Fibroblast of skin of right quadriceps (primary cell): ENCODE data around the gene TEP1.
"Not testable (repeated sequence)": the region's sequence is repeated elsewhere in the genome, so short reads cannot be mapped to it uniquely, and the experiment has no call there.

Experiments used
- DNase-seq: peaks from one replicate; pipeline ENCODE4 v3.0.0-alpha.2; 2013

The TEP1 gene

DNA sequence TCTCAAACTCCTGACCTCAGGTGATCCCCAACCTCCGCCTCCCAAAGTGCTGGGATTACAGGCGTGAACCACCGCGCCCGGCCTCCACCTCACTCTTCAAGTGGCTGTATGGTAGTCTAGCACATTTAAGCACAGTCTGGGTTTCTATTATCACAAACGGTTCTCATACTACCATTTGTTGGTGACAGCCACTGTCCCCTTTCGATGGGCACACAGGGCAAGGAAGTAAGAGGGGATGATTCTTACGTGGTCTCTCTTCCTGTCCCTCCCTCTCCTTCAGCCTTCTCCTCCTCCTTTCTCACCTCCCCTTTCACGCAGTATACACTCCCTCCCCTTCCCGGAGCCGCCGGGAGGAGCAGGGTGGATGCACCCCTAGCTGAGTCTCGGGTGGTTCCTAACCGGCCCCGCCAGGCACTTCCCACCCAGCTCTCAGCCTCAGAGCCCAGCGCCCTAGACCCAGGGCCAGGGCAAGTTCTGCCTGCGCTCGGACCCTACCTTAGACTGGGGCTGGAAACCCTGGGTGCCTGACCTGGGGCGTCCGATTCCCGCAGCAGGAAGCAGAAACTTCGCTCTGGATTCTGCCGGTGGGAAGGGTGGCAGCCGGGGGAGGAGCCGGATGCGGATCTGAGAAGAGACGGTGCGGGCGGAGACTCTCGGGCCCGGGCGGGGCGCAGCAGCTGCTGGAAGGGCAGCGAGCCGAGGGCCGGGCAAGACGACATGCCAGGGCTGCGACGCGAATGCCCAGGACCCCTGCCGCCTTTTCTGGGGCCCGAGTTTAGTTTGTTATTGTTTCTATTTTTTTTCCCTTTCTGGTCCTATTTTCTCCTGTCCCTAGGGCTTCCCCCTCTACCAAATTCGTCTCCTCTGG is at the start of gene TEP1:
TEP1 (minus strand) TSS at position 626 of the 868 bp plus-strand sequence. CDS start 5,062 bp downstream, outside the sequence.
- peak; percentile 81 for DNase-seq

DNA sequence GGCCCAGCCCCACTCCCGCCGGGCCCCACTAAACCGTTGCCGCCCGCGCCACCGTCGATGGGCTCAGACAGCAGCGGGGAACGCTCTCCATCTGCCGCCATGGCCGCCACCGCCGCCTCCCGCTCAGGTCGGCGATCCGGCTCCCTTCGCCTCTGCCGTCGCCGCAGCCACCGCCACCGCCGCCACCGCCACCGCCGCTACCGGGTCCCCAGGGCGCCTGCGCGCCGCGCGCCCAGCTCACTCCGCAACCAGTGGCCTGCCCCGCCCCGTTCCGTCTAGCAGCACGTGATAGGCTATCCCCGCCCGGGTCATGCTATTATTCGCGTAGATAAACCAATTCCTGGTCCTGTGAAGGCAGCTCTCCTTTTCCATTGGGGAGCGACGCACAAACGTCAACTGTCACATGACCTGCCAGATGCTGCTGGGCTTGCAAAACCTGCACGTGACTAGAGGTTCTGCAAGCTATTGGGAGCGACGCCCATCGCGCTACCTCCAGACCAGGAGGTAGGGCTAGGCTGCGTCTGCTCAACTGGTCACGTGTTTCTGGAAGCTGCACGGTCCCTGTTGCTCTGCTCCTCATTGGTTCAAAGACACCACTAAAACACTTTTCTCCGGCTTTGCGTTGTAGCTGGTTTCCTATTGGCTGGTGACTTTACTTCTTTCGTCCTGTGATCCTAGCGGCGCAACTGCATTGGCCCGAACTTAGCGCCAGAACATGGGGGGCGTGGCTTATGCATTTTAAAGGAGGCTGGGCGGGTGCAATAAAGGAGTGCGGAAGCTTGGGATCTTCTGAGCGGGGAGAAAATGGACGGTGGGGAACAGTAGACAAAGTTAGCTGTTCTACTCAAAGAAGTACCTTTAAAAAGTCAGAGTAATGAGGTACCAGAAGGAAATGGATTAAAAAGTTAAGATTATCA is 48.2 kb upstream of the TEP1 start, which contains the start of gene PIP4P1:
PIP4P1 (minus strand) TSS at position 210 of the 917 bp plus-strand sequence; CDS start at position 101, 109 bp downstream.
- DNase-seq = peak; percentile 100

GRCh38 chr14:20460458-20461224 is 47.3 kb upstream of the TEP1 start:
- no peak for DNase-seq

GRCh38 chr14:20458031-20458789 is 44.9 kb upstream of the TEP1 start:
- DNase-seq = no peak

GRCh38 chr14:20456971-20457370 is 43.7 kb upstream of the TEP1 start:
- DNase-seq = no peak

DNA sequence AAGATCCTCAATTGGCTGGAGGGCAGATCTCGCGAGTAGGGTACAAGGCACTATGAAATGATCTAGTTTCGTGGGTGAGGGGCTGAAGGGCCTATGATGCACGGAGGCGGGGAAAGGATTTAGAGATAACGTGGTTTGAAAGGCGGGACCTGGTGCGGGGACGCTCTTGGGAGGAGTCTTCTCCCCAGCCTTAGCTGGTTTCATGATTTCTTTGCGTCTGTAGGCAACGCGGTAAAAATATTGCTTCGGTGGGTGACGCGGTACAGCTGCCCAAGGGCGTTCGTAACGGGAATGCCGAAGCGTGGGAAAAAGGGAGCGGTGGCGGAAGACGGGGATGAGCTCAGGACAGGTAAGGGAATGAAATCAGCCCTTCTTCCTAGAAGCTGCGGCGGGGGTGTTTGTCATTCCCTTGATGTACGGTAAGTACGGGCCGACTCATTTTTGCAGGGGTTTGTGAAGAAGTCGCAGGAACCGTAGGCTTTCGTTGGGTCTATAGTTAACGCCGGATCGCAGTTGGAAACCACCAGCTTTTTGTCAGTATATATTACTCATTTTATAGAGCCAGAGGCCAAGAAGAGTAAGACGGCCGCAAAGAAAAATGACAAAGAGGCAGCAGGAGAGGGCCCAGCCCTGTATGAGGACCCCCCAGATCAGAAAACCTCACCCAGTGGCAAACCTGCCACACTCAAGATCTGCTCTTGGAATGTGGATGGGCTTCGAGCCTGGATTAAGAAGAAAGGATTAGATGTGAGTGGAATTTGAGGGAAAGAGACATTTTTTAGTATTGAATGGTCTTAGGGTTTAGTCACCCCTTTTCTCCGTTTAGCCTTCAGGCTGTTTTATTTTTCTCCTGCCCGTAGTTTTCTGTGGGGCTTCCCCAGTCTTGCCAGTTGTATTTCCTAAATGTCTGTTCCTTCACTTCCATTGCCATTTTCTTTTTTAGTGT is 42.3 kb upstream of the TEP1 start:
- DNase-seq = peak; percentile 15

- DNase-seq = peak; percentile 99
These were observed 41.4 kb upstream of the TEP1 start, which contains the start of the genes APEX1 and OSGEP for GRCh38 chr14:20454516-20455354. APEX1 (plus strand) TSS chr14:20455226; CDS start chr14:20455646, 420 bp downstream. OSGEP (minus strand) TSS chr14:20454812; CDS start chr14:20454683, 129 bp downstream.

GRCh38 chr14:20452831-20453230 is 39.5 kb upstream of the TEP1 start:
- DNase-seq = not testable (repeated sequence)

- DNase-seq = no peak
These were observed 33.6 kb upstream of the TEP1 start for GRCh38 chr14:20446889-20447288.

DNA sequence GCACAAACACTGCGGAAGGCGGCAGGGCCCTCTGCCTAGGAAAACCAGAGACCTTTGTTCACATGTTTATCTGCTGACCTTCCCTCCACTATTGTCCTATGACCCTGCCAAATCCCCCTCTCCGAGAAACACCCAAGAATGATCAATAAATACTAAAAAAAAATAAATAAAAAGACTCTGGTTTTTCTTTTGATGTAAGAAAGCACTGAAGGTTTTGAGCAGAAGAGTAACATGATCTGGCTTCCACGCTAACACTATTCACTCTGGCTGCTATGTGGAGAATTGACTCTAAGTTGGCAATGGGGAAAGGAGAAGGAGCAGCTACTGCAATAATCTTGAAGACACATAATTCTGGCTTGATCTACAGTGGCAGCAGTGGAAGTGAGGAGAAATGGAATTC is 30.3 kb upstream of the TEP1 start:
- not testable (repeated sequence) for DNase-seq

- DNase-seq = no peak
These were observed 28.2 kb upstream of the TEP1 start for GRCh38 chr14:20441461-20441860.

- no peak for DNase-seq
These were observed 27.6 kb upstream of the TEP1 start for GRCh38 chr14:20440882-20441281.

DNA sequence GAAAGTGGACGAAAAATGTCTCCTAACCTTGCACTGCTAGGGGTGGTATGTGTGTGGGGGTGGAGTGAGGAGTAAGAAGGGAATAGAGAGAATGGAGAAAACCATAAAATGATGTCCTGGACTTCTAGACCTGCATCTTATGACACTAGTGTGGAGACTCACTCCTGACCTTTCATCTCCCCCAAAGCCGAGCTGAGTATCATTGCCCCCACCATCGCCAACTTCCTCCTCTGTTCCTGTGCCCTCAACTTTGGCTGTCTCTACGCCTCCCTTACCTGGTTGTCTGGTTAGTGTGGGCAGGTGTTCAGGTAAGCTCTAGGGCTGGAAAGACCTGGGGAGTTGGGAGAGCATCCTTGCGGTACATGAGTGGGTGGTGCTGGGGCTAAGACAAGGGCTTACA is 27.2 kb upstream of the TEP1 start:
- DNase-seq = no peak

GRCh38 chr14:20438664-20439063 is 25.4 kb upstream of the TEP1 start:
- DNase-seq = no peak

DNA sequence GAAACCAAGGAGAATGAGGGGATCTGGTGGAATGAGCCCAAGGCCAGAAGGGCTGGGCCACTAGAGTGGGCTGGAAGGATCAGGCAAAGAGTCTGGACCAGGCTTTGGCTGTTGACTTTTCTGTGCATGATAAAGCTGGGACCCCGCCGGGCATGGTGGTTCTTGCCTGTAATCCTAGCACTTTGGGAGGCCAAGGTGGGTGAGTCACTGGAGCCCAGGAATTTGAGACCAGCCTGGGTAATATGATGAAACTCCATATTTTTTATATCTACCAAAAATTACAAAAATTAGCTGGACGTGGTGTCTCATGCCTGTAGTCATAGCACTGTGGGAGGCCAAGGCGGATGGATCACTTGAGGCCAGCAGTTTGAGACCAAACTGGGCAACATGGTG is 23.1 kb upstream of the TEP1 start:
- DNase-seq = peak; percentile 72

DNA sequence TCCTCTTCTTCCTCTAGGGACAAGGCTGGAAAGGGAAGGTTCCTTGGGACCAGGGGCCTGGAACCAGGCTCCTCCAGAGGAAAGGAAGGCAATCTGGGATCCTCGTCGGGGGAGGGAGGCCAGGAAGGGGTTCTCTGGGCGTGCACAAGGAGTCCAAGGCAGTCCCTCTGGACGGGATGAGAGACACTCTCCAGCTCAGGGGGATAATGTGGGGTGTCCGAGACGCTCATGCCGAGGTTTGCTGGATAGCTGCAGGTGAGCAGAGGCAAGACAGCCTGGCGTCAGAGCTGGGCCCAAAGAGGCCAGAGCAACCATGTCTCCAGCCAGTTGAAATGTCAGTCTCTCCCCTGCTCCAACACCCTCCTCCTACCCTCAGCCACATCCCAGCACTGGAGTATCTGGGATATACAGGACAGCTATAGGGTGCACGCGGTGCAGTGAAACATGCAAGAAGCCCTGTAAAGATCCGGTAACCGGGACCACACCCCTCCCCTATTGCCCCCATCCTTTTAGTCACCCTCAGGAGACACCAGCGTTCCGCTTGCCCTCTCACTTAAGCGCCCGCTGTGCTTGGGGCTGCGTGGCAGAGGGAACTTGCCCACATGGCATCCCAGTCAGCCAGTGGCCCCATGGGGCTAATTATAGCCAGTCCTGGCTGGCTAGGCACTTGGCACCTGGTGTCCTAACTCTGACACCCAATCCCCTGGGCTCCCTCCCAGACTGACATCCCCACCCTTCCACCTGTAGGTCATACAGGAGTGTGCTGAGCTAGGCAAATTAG is 22.5 kb upstream of the TEP1 start, which contains the start of gene KLHL33:
KLHL33 (minus strand) TSS at position 585 of the 781 bp plus-strand sequence; CDS start at position 230, 355 bp downstream.
- no peak for DNase-seq

DNA sequence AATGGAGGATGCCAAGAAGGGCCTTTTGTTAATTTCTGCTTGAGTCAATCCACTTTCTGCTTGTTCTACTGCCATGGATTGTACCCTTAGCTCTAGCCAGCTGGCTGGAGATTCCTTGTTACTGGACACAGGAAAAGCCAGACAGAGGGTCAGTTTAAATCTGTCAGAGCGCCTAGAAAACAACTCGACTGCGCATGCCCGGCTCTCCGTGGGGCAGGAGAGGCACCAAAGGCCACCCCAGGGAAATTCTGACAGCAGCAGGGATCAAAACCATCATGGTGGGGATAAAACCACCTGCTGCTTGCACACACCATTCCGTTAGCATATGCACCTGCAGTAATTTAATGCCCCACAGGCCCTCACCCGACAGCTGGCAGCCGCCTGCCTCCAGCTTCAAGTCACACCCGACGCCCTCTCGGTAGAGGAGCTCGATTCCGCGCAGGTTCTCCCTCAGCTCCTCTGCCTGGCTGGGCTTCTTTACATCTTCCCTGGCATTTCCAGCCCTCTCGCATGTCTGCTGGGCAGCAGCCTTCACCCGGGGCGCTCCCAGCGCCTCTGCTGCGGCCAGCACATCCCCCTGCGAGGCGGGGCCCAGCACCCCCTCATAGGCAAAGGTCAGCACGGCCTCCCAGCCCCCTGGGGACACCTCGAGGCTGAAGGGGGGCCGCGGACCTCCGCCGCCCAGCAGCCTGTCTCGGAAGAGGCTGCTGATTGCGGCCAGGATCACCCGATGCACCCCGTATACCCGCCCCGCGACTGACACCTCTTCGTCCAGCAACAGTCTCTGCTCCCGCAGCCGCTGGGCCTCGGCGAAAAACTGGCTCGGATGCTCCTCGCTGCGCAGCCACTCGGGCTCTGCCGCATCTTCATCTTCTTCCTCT is 21.6 kb upstream of the TEP1 start:
- DNase-seq = no peak
